Activated T-cell treated with anti-CD3 and anti-CD28 coated beads for 4 hours (primary cell): Measurements from ENCODE around the gene SMARCA5.

ENCODE experiments used
- DNase-seq: peaks from one replicate; pipeline ENCODE4 v3.0.0-alpha.2; 2020

Gene SMARCA5

GRCh38 chr4:143531788-143532491 is 18.4 kb downstream of the SMARCA5 start:
- no peak for DNase-seq

- no peak for DNase-seq
These were observed 25.6 kb downstream of the SMARCA5 start for GRCh38 chr4:143538979-143539669.

GRCh38 chr4:143539670-143540023 is 26.1 kb downstream of the SMARCA5 start:
- DNase-seq: no peak

GRCh38 chr4:143549928-143550327 is 36.4 kb downstream of the SMARCA5 start:
- DNase-seq: no peak

- DNase-seq: no peak
These were observed 41.5 kb downstream of the SMARCA5 start for GRCh38 chr4:143554728-143555597.

GRCh38 chr4:143555676-143556075 is 42.2 kb downstream of the SMARCA5 start:
- DNase-seq: no peak

GRCh38 chr4:143558286-143558685 is 44.8 kb downstream of the SMARCA5 start:
- no peak for DNase-seq

- peak; percentile 63 for DNase-seq
These were observed 45.6 kb downstream of the SMARCA5 start for GRCh38 chr4:143558823-143559756.

GRCh38 chr4:143559757-143560147 is 46.2 kb downstream of the SMARCA5 start:
- peak; percentile 43 for DNase-seq

- DNase-seq: no peak
These were observed 51.0 kb downstream of the SMARCA5 start for GRCh38 chr4:143564472-143564871.

- no peak for DNase-seq
These were observed 61.8 kb downstream of the SMARCA5 start for GRCh38 chr4:143575331-143575730.

- DNase-seq: no peak
These were observed 67.9 kb downstream of the SMARCA5 start for GRCh38 chr4:143581331-143581946.

GRCh38 chr4:143585548-143585947 is 72.0 kb downstream of the SMARCA5 start:
- no peak for DNase-seq

GRCh38 chr4:143586080-143586479 is 72.6 kb downstream of the SMARCA5 start:
- no peak for DNase-seq

- DNase-seq: no peak
These were observed 74.2 kb downstream of the SMARCA5 start for GRCh38 chr4:143587703-143588102.

- no peak for DNase-seq
These were observed 83.8 kb downstream of the SMARCA5 start for GRCh38 chr4:143597276-143597675.

- DNase-seq: no peak
These were observed 85.3 kb downstream of the SMARCA5 start for GRCh38 chr4:143598816-143599215.

- DNase-seq: no peak
These were observed 86.3 kb downstream of the SMARCA5 start for GRCh38 chr4:143599827-143600226.

- no peak for DNase-seq
These were observed 93.0 kb downstream of the SMARCA5 start for GRCh38 chr4:143606480-143606879.
